Measurements from ENCODE around the gene KLK4. TPM values are rescaled to one million over a fixed set of nuclear protein-coding genes. Genes with fewer than 3 reads are reported as not detected.

The KLK4 gene
- total RNA-seq, 4 donors from 2014 or later: 0.83 to 1.6 TPM; not detected in 2

GRCh38 chr19:50909240-50910070 is 1.7 kb downstream of the KLK4 start:
- no peak for DNase-seq (ENCODE audit: low spot score in 2 of 2)
- WGBS: 0% methylated on average over 1 of the region's 36 CpGs
- peaks cover 77% of the 10 kb centered on the region for H3K27me3 ChIP-seq

GRCh38 chr19:50908336-50908735 is 2.9 kb downstream of the KLK4 start:
- Histone ChIP-seq H3K27me3 (peaks cover 72% of the 10 kb centered on the region), H3K4me3 (no peak overlapping the region), H3K27ac (no peak overlapping the region), H3K4me1 (peaks cover 18% of the 10 kb centered on the region), H3K36me3 (no peaks in the 10 kb centered on the region), H3K9me3 (no peaks in the 10 kb centered on the region)
- no peak for DNase-seq (ENCODE audit: low spot score in 2 of 2)
- 72% methylated on average over 16 of the region's 25 CpGs for WGBS
- no peak for TF ChIP-seq CTCF (IDR thresholded peaks at IDR 0.05)
- no peak for TF ChIP-seq EP300 (IDR thresholded peaks at IDR 0.05)
- no peak for TF ChIP-seq POLR2AphosphoS5 (IDR thresholded peaks at IDR 0.05)
- no peak for TF ChIP-seq POLR2A (IDR thresholded peaks at IDR 0.05)

More at GRCh38 chr19:50909240-50910070, 1.7 kb downstream of the KLK4 start:
- Histone ChIP-seq H3K4me3 (peak overlapping the region; percentile 2), H3K36me3 (no peaks in the 10 kb centered on the region), H3K9me3 (no peaks in the 10 kb centered on the region), H3K27ac (no peak overlapping the region), H3K4me1 (peaks cover 18% of the 10 kb centered on the region)
- TF ChIP-seq POLR2AphosphoS5 (IDR thresholded peaks at IDR 0.05): no peak
- TF ChIP-seq CTCF (IDR thresholded peaks at IDR 0.05): no peak
- no peak for TF ChIP-seq POLR2A (IDR thresholded peaks at IDR 0.05)
- TF ChIP-seq EP300 (IDR thresholded peaks at IDR 0.05): no peak

GRCh38 chr19:50906217-50906616 is 5.0 kb downstream of the KLK4 start:
- no peak overlapping the region for H3K4me3 ChIP-seq
- TF ChIP-seq EP300 (IDR thresholded peaks at IDR 0.05) (no peak), POLR2A (IDR thresholded peaks at IDR 0.05) (no peak), POLR2AphosphoS5 (IDR thresholded peaks at IDR 0.05) (no peak), CTCF (IDR thresholded peaks at IDR 0.05) (peak in 1 of 2 donors; percentile 34)
- no peak overlapping the region for H3K27ac ChIP-seq
- peaks cover 9% of the 10 kb centered on the region for H3K4me1 ChIP-seq
- H3K27me3 ChIP-seq: peaks cover 53% of the 10 kb centered on the region
- H3K36me3 ChIP-seq: no peaks in the 10 kb centered on the region
- WGBS: 11% methylated on average over 5 of the region's 5 CpGs
- DNase-seq (ENCODE audit: low spot score in 2 of 2): no peak
- H3K9me3 ChIP-seq: no peaks in the 10 kb centered on the region

- Histone ChIP-seq H3K27ac (no peak overlapping the region), H3K4me1 (no peaks in the 10 kb centered on the region), H3K36me3 (no peaks in the 10 kb centered on the region), H3K9me3 (no peaks in the 10 kb centered on the region), H3K4me3 (no peak overlapping the region), H3K27me3 (peaks cover 29% of the 10 kb centered on the region)
- DNase-seq (ENCODE audit: low spot score in 2 of 2): no peak
- TF ChIP-seq EP300 (IDR thresholded peaks at IDR 0.05) (no peak), CTCF (IDR thresholded peaks at IDR 0.05) (no peak), POLR2AphosphoS5 (IDR thresholded peaks at IDR 0.05) (no peak), POLR2A (IDR thresholded peaks at IDR 0.05) (no peak)
- WGBS: 62% methylated on average over 4 of the region's 4 CpGs
Measured at GRCh38 chr19:50902640-50903039, 8.6 kb downstream of the KLK4 start.

- Histone ChIP-seq H3K36me3 (no peaks in the 10 kb centered on the region), H3K27me3 (peaks cover 15% of the 10 kb centered on the region), H3K4me3 (no peak overlapping the region), H3K27ac (no peak overlapping the region), H3K4me1 (no peaks in the 10 kb centered on the region), H3K9me3 (no peaks in the 10 kb centered on the region)
- TF ChIP-seq CTCF (IDR thresholded peaks at IDR 0.05): no peak
- TF ChIP-seq POLR2A (IDR thresholded peaks at IDR 0.05): no peak
- no peak for TF ChIP-seq POLR2AphosphoS5 (IDR thresholded peaks at IDR 0.05)
- no peak for TF ChIP-seq EP300 (IDR thresholded peaks at IDR 0.05)
- 87% methylated on average over 3 of the region's 3 CpGs for WGBS
- no peak for DNase-seq (ENCODE audit: low spot score in 2 of 2)
Measured at GRCh38 chr19:50899569-50899968, 11.6 kb downstream of the KLK4 start.
